ENCODE data around the gene VCAN. TPM values are rescaled to one million over a fixed set of nuclear protein-coding genes. Genes with fewer than 3 reads are reported as not detected.
A peak's percentile ranks its signal among the peaks of the same experiment; 100 is the strongest.
"Not testable (repeated sequence)": the region's sequence is repeated elsewhere in the genome, so short reads cannot be mapped to it uniquely, and the experiment has no call there.

The VCAN gene
- total RNA-seq (2014; rRNA removed; shearing (Covaris generic)) = 0.06 and 0.12 TPM in 2 replicates
- polyA plus RNA-seq (2014; cell fraction: nucleus; rRNA removed) = 0.03 TPM in 1 of 2 replicates, not detected in the other

GRCh38 chr5:83471405-83472212, at the start of gene VCAN:
VCAN (plus strand) TSS chr5:83471744; CDS start chr5:83483519, 11,775 bp downstream.
- no peak for DNase-seq (ENCODE audit: extremely low read depth, low read depth)

GRCh38 chr5:83422284-83422683, 49.3 kb upstream of the VCAN start:
- no peak for DNase-seq (ENCODE audit: extremely low read depth, low read depth)

- no peak for DNase-seq (ENCODE audit: extremely low read depth, low read depth)
Measured at GRCh38 chr5:83426855-83427254, 44.7 kb upstream of the VCAN start.

GRCh38 chr5:83428126-83428525, 43.4 kb upstream of the VCAN start:
- no peak for DNase-seq (ENCODE audit: extremely low read depth, low read depth)

- DNase-seq (ENCODE audit: extremely low read depth, low read depth) = no peak
Measured at GRCh38 chr5:83428890-83429289, 42.7 kb upstream of the VCAN start.

- peak; percentile 58 for DNase-seq (ENCODE audit: extremely low read depth, low read depth)
Measured at GRCh38 chr5:83430130-83431010, 41.2 kb upstream of the VCAN start.

GRCh38 chr5:83433891-83434290, 37.7 kb upstream of the VCAN start:
- DNase-seq (ENCODE audit: extremely low read depth, low read depth) = no peak

GRCh38 chr5:83434946-83435345, 36.6 kb upstream of the VCAN start:
- no peak for DNase-seq (ENCODE audit: extremely low read depth, low read depth)

- DNase-seq (ENCODE audit: extremely low read depth, low read depth) = no peak
Measured at GRCh38 chr5:83436276-83436675, 35.3 kb upstream of the VCAN start.

GRCh38 chr5:83437697-83438096, 33.8 kb upstream of the VCAN start:
- not testable (repeated sequence) for DNase-seq (ENCODE audit: extremely low read depth, low read depth)

GRCh38 chr5:83440826-83441225, 30.7 kb upstream of the VCAN start:
- DNase-seq (ENCODE audit: extremely low read depth, low read depth) = no peak

GRCh38 chr5:83441747-83442146, 29.8 kb upstream of the VCAN start:
- DNase-seq (ENCODE audit: extremely low read depth, low read depth) = no peak

GRCh38 chr5:83443534-83443933, 28.0 kb upstream of the VCAN start:
- DNase-seq (ENCODE audit: extremely low read depth, low read depth) = no peak

- no peak for DNase-seq (ENCODE audit: extremely low read depth, low read depth)
Measured at GRCh38 chr5:83444445-83444844, 27.1 kb upstream of the VCAN start.

- no peak for DNase-seq (ENCODE audit: extremely low read depth, low read depth)
Measured at GRCh38 chr5:83446253-83446947, 25.1 kb upstream of the VCAN start.

- DNase-seq (ENCODE audit: extremely low read depth, low read depth) = no peak
Measured at GRCh38 chr5:83447533-83447932, 24.0 kb upstream of the VCAN start.

GRCh38 chr5:83450183-83450966, 21.2 kb upstream of the VCAN start:
- no peak for DNase-seq (ENCODE audit: extremely low read depth, low read depth)

- no peak for DNase-seq (ENCODE audit: extremely low read depth, low read depth)
Measured at GRCh38 chr5:83450967-83451248, 20.6 kb upstream of the VCAN start.

GRCh38 chr5:83451955-83452354, 19.6 kb upstream of the VCAN start:
- DNase-seq (ENCODE audit: extremely low read depth, low read depth) = no peak

GRCh38 chr5:83453937-83454336, 17.6 kb upstream of the VCAN start:
- no peak for DNase-seq (ENCODE audit: extremely low read depth, low read depth)
